SHP77 (cell line): ENCODE data around the gene MYO16.
A peak's percentile ranks its signal among the peaks of the same experiment; 100 is the strongest.

Source experiments
- DNase-seq, 2 experiments: peaks; one replicate each; lab custom pipeline; 2025; lab: John Stamatoyannopoulos, UW

Gene MYO16

GRCh38 chr13:108933061-108933460, 303.6 kb downstream of the MYO16 start:
- DNase-seq, result no peak

GRCh38 chr13:108938155-108938554, 308.7 kb downstream of the MYO16 start:
- no peak for DNase-seq

GRCh38 chr13:108940121-108940520, 310.7 kb downstream of the MYO16 start:
- no peak for DNase-seq

- DNase-seq, result no peak
Observed at GRCh38 chr13:108943842-108944241, 314.4 kb downstream of the MYO16 start.

- DNase-seq, result no peak
Observed at GRCh38 chr13:108944760-108945159, 315.3 kb downstream of the MYO16 start.

GRCh38 chr13:108947551-108948030, 318.2 kb downstream of the MYO16 start:
- no peak for DNase-seq

GRCh38 chr13:108948251-108948671, 318.9 kb downstream of the MYO16 start:
- no peak for DNase-seq

GRCh38 chr13:108950333-108951010, 321.1 kb downstream of the MYO16 start:
- no peak for DNase-seq

GRCh38 chr13:108955741-108956140, 326.3 kb downstream of the MYO16 start:
- no peak for DNase-seq

- DNase-seq, result no peak
Observed at GRCh38 chr13:108957369-108958012, 328.1 kb downstream of the MYO16 start.

GRCh38 chr13:108958013-108958376, 328.6 kb downstream of the MYO16 start:
- no peak for DNase-seq

GRCh38 chr13:108959234-108959633, 329.8 kb downstream of the MYO16 start:
- DNase-seq, result no peak

- no peak for DNase-seq
Observed at GRCh38 chr13:108960006-108960405, 330.6 kb downstream of the MYO16 start.

- DNase-seq, result peak; percentile 76 to 82
Observed at GRCh38 chr13:108961542-108962125, 332.2 kb downstream of the MYO16 start.

GRCh38 chr13:108962654-108963053, 333.2 kb downstream of the MYO16 start:
- DNase-seq, result peak in 1 of 2 experiments; percentile 12

- DNase-seq, result no peak
Observed at GRCh38 chr13:108963276-108963810, 333.9 kb downstream of the MYO16 start.

- no peak for DNase-seq
Observed at GRCh38 chr13:108963846-108964600, 334.6 kb downstream of the MYO16 start.

- no peak for DNase-seq
Observed at GRCh38 chr13:108964606-108965005, 335.2 kb downstream of the MYO16 start.

GRCh38 chr13:108967371-108967770, 338.0 kb downstream of the MYO16 start:
- no peak for DNase-seq

GRCh38 chr13:108968566-108968965, 339.2 kb downstream of the MYO16 start:
- DNase-seq, result no peak

GRCh38 chr13:108974686-108975085, 345.3 kb downstream of the MYO16 start:
- DNase-seq, result no peak

GRCh38 chr13:108980237-108980636, 350.8 kb downstream of the MYO16 start:
- peak; percentile 34 to 63 for DNase-seq
